IPS-20b (cell line): ENCODE results near the gene PARP3.
A peak's percentile ranks its signal among the peaks of the same experiment; 100 is the strongest.

Experiments
- H3K27ac ChIP-seq: one replicate; pipeline ENCODE4 v1.5.1; 2013; ENCODE audit warnings: low read length
- H3K27me3 ChIP-seq: 2 replicates; pipeline ENCODE4 v1.6.1; 2013; ENCODE audit warnings: mild to moderate bottlenecking, low read length, inconsistent platforms; ENCODE audit not compliant: insufficient read depth
- H3K36me3 ChIP-seq: 2 replicates; pipeline ENCODE4 v1.6.1; 2013; ENCODE audit warnings: low read depth, mild to moderate bottlenecking, inconsistent platforms, low read length, moderate library complexity; ENCODE audit not compliant: insufficient read depth
- H3K4me1 ChIP-seq: 2 replicates; pipeline ENCODE4 v1.6.1; 2013; ENCODE audit warnings: mild to moderate bottlenecking, control low read depth, inconsistent platforms, low read length, moderate library complexity; ENCODE audit not compliant: insufficient read depth
- H3K4me3 ChIP-seq: 2 replicates; pipeline ENCODE4 v1.5.1; 2013; ENCODE audit warnings: mild to moderate bottlenecking, low read length, inconsistent platforms
- H3K9ac ChIP-seq: 2 replicates; pipeline ENCODE4 v1.6.1; 2013; ENCODE audit warnings: low read depth, mild to moderate bottlenecking, inconsistent platforms, low read length, moderate library complexity
- H3K9me3 ChIP-seq: 2 replicates; pipeline ENCODE4 v1.6.1; 2013; ENCODE audit warnings: mild to moderate bottlenecking, low read depth, low read length, inconsistent platforms; ENCODE audit not compliant: insufficient read depth

Gene PARP3

GRCh38 chr3:51945031-51945840, 3.1 kb downstream of the PARP3 start:
- Histone ChIP-seq H3K27ac (no peak overlapping the region), H3K9me3 (no peaks in the 10 kb centered on the region), H3K36me3 (0 out of 2 replicates have a peak, but pooled peaks cover 2% of the 10 kb centered on the region), H3K9ac (no peak overlapping the region), H3K4me1 (no peaks in the 10 kb centered on the region), H3K27me3 (peaks cover 19% of the 10 kb centered on the region; the same call in 1 of the 2 replicates), H3K4me3 (no peak overlapping the region)

- H3K9ac ChIP-seq, result no peak overlapping the region
- no peaks in the 10 kb centered on the region for H3K4me1 ChIP-seq
- no peak overlapping the region for H3K27ac ChIP-seq
- no peaks in the 10 kb centered on the region for H3K9me3 ChIP-seq
- H3K27me3 ChIP-seq, result peaks cover 28% of the 10 kb centered on the region
- H3K4me3 ChIP-seq, result no peak overlapping the region
- H3K36me3 ChIP-seq, result no peaks in the 10 kb centered on the region
Measured at GRCh38 chr3:51945926-51946705, 4.0 kb downstream of the PARP3 start.

GRCh38 chr3:51946796-51947195, 4.6 kb downstream of the PARP3 start:
- Histone ChIP-seq H3K4me3 (no peak overlapping the region), H3K9me3 (no peaks in the 10 kb centered on the region), H3K27me3 (peaks cover 35% of the 10 kb centered on the region), H3K9ac (no peak overlapping the region), H3K4me1 (no peaks in the 10 kb centered on the region), H3K36me3 (no peaks in the 10 kb centered on the region), H3K27ac (no peak overlapping the region)

- H3K27me3 ChIP-seq, result peaks cover 40% of the 10 kb centered on the region
- no peak overlapping the region for H3K9ac ChIP-seq
- H3K9me3 ChIP-seq, result no peaks in the 10 kb centered on the region
- no peak overlapping the region for H3K27ac ChIP-seq
- no peak overlapping the region for H3K4me3 ChIP-seq
- H3K4me1 ChIP-seq, result no peaks in the 10 kb centered on the region
- H3K36me3 ChIP-seq, result no peaks in the 10 kb centered on the region
Measured at GRCh38 chr3:51947215-51947900, 5.2 kb downstream of the PARP3 start.

GRCh38 chr3:51948016-51948580, 5.9 kb downstream of the PARP3 start:
- Histone ChIP-seq H3K9me3 (no peaks in the 10 kb centered on the region), H3K36me3 (no peaks in the 10 kb centered on the region), H3K27ac (no peak overlapping the region), H3K4me1 (no peaks in the 10 kb centered on the region), H3K9ac (no peak overlapping the region), H3K27me3 (peaks cover 37% of the 10 kb centered on the region), H3K4me3 (no peak overlapping the region)

- Histone ChIP-seq H3K27ac (no peak overlapping the region), H3K27me3 (peaks cover 46% of the 10 kb centered on the region), H3K4me1 (no peaks in the 10 kb centered on the region)
Measured at GRCh38 chr3:51949121-51949520, 7.0 kb downstream of the PARP3 start.

GRCh38 chr3:51950899-51951298, 8.7 kb downstream of the PARP3 start:
- H3K27ac ChIP-seq, result no peak overlapping the region
- H3K4me1 ChIP-seq, result no peaks in the 10 kb centered on the region
- H3K27me3 ChIP-seq, result peaks cover 64% of the 10 kb centered on the region
- no peak overlapping the region for H3K9ac ChIP-seq
- no peak overlapping the region for H3K4me3 ChIP-seq
- no peaks in the 10 kb centered on the region for H3K9me3 ChIP-seq
- H3K36me3 ChIP-seq, result no peaks in the 10 kb centered on the region

More at GRCh38 chr3:51949121-51949520, 7.0 kb downstream of the PARP3 start:
- H3K36me3 ChIP-seq, result no peaks in the 10 kb centered on the region
- no peak overlapping the region for H3K9ac ChIP-seq
- H3K4me3 ChIP-seq, result no peak overlapping the region
- H3K9me3 ChIP-seq, result no peaks in the 10 kb centered on the region

- Histone ChIP-seq H3K9ac (no peak overlapping the region), H3K4me3 (no peak overlapping the region), H3K36me3 (no peaks in the 10 kb centered on the region), H3K27ac (no peak overlapping the region), H3K27me3 (peaks cover 79% of the 10 kb centered on the region), H3K4me1 (no peaks in the 10 kb centered on the region), H3K9me3 (no peaks in the 10 kb centered on the region)
Measured at GRCh38 chr3:51953445-51953844, 11.3 kb downstream of the PARP3 start.

- H3K4me1 ChIP-seq, result no peaks in the 10 kb centered on the region
- H3K36me3 ChIP-seq, result no peaks in the 10 kb centered on the region
- H3K9me3 ChIP-seq, result no peaks in the 10 kb centered on the region
- peaks cover 73% of the 10 kb centered on the region for H3K27me3 ChIP-seq
- no peak overlapping the region for H3K9ac ChIP-seq
- no peak overlapping the region for H3K27ac ChIP-seq
- no peak overlapping the region for H3K4me3 ChIP-seq
Measured at GRCh38 chr3:51954105-51954504, 11.9 kb downstream of the PARP3 start.

GRCh38 chr3:51954713-51955112, 12.6 kb downstream of the PARP3 start:
- no peaks in the 10 kb centered on the region for H3K36me3 ChIP-seq
- no peaks in the 10 kb centered on the region for H3K9me3 ChIP-seq
- no peaks in the 10 kb centered on the region for H3K4me1 ChIP-seq
- peaks cover 73% of the 10 kb centered on the region for H3K27me3 ChIP-seq
- H3K27ac ChIP-seq, result no peak overlapping the region
- no peak overlapping the region for H3K9ac ChIP-seq
- no peak overlapping the region for H3K4me3 ChIP-seq

- H3K9ac ChIP-seq, result no peak within 1 kb of the TSS
- peak within 1 kb of the TSS; percentile 58; the same call in 1 of the 2 replicates for H3K4me3 ChIP-seq
- H3K27me3 ChIP-seq, result peaks cover 67% of the 10 kb centered on the region
- H3K4me1 ChIP-seq, result no peaks in the 10 kb centered on the region
- no peaks in the 10 kb centered on the region for H3K9me3 ChIP-seq
- no peaks in the 10 kb centered on the region for H3K36me3 ChIP-seq
- H3K27ac ChIP-seq, result no peak within 1 kb of the TSS
Measured at GRCh38 chr3:51955175-51955892, 13.2 kb downstream of the PARP3 start, which contains the start of gene GPR62. Gene GPR62, plus strand, starts transcription at chr3:51955381. Its CDS starts 272 bp downstream, at chr3:51955653.
